HG03135 (cell line): ENCODE data around the gene PRSS56.
"Not testable (repeated sequence)": the region's sequence is repeated elsewhere in the genome, so short reads cannot be mapped to it uniquely, and the experiment has no call there.

Experiments
- ATAC-seq: cut with Tn5 transposase; IDR thresholded peaks from one replicate; pipeline ENCODE4 v1.9.1; 2021; ENCODE audit warnings: mild to moderate bottlenecking, moderate library complexity; ENCODE audit not compliant: unreplicated experiment

The PRSS56 gene

DNA sequence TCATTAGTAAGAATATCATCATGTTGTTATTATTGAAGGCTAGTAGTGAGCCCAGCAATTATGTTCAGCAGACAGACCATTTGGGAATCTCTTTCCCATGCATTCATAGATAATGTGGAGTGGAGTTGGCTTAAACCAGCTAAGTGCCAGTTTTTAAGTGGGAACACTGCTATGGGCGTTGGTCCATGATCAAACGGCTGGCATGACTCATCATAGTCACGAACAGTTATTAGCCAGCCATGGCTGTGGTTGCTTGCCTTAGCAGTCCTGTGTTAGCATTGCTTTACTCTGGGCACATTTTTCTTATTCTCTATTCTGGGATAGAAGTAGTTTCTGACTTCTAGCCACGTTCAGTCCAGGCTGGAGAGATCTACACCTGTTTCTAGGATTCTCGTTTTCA, 48.0 kb downstream of the PRSS56 start:
- ATAC-seq: no peak

DNA sequence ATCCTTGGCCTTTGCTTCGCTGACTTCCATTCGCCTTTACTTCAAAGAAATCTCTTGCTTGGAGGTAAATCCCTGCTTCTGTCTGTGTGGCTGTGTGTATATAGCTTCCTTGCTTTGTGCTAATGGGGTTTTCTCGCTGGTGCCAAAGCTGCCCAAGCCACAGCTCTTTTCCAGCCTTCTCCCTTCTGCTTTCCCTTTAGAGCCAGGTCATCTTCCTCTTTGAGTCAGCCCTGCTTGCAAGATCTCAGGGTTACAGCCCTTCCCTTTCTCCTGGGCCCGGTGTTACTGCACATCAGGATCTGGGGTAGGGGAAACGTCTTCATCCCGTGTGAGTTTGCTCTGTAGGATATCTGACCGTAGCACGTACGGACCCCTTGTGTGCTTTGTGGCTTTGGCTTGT, 49.4 kb downstream of the PRSS56 start:
- ATAC-seq: no peak

DNA sequence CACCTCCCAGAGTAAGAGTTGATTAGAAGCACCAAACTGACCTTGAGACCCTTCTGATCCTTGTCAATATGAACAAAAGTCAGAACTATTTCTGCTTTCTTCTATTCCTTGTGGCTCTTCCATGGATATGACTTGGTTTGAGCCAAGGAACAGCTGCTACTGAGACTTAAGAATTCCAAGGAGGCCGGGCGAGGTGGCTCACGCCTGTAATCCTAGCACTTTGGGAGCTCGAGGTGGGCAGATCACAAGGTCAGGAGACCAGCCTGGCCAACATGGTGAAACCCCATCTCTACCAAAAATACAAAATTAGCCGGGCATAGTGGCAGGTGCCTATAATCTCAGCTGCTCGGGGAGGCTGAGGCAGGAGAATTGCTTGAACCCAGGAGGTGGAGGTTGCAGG, 50.3 kb downstream of the PRSS56 start:
- not testable (repeated sequence) for ATAC-seq

DNA sequence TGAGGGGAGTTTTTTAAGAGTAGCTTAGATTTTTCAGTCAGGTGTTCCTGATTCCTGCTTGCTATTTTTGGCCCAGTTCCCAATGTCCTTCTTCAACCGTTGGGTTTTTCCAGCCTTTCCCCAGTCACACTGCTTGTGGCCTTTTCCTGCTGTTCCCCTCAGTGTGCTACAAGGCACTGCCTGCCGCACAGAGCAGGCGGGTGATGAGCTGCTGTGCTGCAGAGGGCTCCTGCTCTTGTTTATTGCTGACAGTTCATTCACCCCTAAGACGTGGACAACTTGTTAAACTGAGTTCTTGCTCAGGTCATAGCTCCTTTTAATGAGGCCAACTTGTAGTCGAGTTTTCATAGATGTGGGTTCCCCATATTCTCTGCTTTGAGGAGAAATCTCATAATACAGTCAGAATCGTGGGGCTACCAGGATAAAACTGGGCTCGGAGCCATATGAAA, 50.9 kb downstream of the PRSS56 start:
- ATAC-seq: no peak

DNA sequence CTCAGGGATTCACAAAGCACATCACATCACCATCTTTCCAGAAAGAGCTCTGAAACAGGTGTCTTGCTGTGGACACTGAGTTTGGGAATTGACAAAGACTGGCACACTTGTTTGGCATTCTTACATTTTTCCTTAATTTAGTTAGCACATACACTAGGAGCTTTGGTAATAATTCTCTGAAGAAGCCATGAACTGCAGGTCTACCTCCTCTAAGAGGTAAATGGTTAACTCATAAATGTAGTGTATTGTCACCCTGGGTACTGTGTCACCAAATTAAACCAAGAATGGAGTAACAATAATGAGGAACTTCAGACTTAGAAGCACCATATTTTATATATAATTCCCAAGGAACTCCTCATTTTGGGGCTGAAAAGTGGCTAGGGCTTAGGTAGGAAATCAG, 52.9 kb downstream of the PRSS56 start:
- ATAC-seq: no peak

DNA sequence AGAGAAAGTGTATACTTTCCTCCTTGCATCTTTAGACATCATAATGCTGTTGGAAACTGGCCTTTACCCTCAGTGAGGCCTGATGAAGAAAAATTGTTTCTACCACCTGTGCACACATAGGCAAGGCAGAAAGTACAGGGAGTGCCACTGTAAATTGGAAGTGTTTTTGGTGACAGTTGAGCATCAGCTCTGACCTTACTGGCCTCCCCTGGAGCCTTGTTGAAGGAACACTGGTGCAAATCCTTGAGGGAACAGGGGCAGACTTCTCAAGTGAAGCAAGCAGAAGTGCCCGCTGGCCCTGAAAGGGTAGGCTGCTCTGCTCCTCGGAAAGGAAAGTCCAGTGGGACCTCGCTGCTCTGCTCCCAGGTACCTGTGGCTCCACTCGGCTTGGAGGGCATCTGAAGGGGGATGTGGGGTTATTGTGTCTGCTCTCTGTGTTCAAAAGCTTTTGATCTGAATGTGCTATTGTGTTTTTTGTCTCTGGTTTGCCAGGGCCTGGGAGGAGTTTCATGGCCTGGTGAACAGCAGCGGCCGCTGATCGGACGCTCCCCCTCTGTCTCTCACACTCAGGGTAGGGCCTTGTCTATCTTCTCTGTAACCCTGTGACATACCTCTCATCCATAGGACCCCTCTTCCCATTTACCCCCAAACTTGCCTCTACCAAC, 53.7 kb downstream of the PRSS56 start:
- no peak for ATAC-seq

DNA sequence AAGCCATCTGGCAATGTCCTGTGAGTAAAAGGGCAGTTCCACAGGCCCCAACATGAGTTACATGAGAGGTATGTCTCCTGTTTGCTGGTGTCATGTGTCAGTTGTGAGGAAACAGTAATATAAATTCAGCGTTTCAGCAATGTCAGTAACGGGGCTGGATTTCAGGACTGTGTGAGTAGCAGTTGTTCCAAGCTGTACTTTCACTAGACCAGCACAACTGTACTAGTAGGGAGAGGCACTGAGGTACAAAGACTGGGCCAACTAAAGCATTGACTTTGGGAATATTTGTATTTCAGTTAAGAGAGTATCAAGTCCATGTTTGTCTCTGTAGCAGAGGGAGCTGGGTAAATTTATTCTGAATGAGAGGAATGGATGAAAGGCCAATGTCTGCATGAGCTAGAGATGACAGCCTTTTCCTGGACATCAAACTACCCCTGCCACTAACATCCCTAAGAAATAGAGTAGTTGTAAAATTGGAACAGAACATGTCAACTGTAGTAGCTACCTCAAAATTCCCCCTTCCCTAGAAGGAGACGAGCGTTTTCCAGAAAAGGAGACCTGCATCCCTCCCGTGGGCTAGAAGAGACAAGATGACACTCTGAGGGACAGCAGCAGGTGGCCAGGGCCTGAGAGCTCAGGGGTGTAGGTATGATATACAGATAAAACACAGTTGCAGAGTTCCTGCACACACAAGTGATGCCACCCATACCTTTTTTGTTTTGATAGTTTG, 54.7 kb downstream of the PRSS56 start:
- ATAC-seq: no peak
